ENCODE results near the gene ANP32A.

The ANP32A gene

DNA sequence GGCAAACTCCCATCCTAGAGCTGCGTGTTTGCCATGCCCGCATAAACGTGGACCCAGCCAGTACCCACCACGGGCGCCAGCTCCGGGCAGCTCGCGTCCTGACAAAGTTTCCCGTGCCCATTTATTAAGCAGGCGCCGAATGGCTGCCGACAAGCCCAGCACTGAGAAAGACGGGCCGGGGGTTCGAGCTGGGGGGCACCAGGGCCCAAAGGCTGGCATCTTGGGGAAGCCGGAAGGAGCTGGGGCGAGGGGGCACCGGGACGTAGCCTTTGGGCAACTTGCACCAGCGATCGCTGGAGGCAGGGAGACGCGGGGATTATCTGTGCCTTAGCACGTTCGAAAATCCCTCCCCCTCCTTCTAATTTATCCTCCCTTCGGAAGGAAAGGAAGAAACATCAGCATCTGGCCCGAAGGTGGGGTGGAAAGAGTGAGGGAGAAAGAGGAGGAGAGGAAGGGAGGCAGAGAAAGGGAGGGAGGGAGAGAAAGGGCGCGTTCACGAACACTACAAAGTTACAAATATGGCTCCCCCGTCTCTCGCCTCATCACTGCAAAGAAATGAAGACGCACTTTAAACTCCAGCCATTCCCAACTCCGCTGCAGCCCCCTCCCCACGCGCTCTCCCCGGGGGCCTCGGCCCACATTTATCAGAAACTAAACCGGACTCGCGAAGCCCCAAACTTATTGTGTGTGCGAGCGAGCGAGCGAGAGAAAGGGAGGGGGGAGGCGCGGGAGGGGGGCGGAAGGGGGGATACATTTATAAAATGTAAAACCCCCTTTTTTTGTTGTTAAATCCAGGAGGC is 1.0 kb downstream of the ANP32A start:
- peak; percentile 11 for DNase-seq (ENCODE audit: low read depth)

DNA sequence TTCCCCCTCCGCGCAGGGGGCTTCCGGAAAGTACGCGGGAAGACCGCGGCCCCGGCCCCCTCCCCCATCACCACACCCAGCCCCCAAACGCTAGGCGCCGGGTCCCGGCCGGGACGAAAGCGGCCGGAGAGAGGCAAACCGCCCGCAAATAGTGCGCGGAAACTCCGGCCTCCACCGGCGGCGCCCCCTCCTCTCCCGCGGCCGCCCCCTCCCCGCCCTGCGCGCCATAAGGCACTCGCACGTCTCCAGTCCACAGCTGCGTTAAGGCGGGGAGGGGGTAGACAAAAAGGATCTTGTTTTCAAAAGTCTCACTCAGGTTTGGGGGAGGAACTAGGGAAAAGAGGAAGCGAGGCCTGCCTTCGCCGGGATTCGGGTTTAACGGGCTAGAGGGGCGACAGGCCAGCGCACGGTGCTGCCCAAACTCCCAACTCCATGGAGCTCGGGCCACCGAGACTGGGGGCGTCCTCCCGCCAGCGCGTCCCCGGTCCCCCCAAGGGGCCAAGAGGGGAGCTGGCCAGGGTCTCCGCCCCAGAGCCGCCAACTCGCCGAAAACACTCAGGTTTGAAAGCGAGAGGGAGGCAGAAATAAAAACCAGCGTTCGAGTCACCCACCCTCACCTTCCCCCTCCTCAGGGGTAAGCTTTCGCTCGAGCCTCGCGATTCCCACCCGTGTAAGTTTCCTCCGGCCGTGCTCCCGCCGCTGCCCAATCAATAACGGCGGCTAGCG is 1.8 kb downstream of the ANP32A start:
- peak; percentile 16 for DNase-seq (ENCODE audit: low read depth)

DNA sequence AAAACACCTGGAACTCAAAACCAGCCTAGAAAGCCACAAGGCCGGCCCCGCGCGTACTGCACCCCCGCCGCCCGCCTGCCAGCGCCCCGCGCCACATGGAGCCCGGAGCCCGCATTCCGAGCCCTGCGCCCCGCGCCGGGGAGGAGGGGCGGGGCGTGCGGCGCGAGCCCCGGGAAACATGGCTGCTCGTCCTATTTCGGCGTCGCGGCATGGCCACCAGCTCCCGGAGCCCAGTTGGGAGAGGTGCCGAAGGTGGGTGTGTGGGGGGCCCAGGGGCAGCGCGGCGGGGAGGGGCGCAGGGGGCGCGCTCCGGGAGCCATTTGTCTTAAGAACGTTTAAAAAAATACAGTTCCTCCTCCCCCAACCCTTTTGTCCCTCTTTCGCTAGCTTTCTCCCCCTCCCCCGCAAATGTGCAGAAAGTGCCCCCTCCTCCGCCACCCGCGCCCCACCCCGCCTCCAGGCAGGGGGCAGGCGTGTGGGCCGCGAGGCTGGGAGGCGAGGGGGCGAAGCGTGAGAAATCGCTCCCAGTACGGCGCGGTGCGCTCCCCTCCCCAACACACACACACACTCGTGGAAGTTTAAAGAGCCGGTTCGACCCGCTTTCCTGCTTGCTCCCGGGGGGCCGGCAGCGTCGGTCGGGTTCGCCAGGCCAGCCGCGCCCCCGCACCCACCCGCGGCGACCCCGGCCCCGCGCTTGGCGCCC is 2.5 kb downstream of the ANP32A start:
- DNase-seq (ENCODE audit: low read depth), result peak; percentile 59

DNA sequence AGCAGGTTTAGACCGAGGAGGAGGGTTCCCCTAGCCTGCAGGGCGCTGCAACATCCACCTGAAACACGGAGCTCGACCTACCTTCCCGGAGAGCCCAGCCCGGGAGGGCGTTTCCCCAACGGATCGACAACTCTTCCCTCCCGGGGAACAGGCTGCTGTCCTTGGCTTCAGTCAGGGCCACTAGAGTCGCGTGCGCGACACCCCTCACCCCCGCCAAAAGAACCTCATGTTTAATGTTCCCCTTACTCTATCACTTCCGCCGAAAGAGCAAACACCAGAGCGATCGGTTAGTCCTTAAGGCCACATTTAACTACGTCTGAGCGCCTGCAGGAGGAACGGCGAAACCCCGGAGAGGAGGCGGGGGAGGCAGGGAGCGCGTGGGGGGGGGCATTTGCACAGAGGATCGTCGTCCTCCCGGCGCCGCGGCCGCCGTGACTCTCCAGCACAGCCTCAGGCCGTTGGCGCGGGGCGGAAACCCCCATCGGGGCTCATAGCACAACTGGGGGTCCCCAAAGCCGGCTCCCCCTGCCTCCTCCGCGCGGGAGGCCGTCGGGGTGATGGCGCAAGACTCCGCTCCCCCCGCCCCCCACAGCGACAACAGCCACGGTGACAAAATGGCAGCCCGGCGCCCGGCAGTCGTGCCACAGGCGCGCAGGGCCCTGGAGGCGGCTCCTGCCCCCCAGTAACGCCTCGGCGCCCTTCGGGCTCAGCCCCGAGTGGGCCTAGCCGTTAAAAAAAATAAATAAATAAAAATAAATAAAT is 3.2 kb downstream of the ANP32A start:
- peak; percentile 64 for DNase-seq (ENCODE audit: low read depth)

DNA sequence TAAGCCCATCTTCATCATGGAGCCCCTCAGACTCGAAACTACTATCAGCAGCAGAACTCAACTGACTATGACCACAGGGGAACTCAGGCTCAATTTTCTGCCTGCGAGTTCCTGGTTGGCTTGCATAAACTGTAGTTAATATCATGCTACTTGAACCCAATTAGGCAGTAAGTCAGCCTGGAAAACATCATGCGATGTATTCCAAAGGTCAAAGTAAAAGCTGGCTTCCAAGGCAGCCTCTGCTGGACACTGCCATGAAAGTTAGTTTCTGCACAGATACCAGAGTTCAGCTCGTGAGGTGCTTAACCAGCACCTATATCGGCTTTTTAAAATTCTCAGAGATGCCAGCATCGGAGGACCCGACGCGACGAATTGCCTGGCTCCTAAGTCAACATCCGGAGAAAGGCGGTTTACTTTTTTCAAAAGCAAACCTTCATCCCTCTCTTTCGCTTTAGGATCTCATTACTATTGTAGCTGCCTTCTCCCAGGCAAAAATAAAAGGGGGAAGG is 3.8 kb downstream of the ANP32A start:
- no peak for DNase-seq (ENCODE audit: low read depth)

DNA sequence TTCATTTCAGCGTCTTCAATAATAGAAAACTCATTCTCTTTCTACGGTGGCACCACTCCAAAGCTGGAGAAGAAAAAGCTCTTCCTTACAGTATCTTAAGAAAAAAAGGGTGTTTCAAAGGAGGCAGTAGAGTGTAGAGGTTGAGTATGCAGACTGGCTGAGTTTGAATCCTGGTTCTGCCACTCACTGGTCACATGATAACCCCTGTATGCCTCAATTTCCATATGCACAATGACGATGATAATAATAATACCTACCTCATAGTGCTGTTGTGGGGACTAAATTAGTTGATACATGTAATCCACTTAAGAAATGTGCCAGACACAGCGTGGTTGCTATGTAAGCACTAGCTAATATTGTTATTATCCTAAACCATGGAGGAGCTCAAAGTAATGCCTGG is 4.5 kb downstream of the ANP32A start:
- DNase-seq (ENCODE audit: low read depth), result no peak

DNA sequence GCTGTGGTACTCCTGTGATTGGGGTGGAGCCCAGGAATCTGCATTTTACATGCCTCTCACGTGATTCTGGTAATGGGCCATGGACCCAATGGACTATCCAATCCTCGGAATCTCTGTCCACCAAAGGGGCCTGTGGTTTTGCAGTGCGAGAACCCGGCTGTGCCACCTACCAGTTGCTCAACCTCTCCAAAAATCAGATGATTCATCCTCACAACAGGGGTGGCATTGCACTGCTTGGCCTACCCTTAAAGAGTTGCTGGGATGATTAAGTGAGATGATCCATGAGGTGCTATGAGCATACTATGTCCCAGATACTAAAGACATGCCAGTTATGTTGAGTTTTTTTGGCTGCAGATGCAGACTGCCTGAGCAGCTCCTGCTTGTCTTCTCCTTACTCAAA is 5.1 kb downstream of the ANP32A start:
- DNase-seq (ENCODE audit: low read depth), result no peak

DNA sequence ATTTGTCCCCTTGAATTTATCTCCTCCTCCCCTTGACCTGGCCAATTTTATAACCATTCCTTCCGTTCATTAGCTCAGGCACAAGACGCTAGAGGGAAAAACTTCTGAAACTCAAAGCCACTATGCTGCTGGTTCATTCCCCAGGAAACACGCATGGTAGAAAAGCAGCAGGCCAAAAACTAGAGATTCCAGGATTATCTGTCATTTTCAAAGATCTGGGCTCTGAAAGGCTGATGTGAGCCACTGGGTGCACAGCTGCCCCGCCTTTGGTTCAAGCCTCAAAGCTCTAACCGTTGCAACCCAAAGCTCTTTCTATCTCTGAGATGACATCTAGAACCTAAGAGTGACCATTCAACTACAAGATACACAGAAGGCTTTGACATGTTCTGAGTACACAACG is 6.1 kb downstream of the ANP32A start:
- no peak for DNase-seq (ENCODE audit: low read depth)

DNA sequence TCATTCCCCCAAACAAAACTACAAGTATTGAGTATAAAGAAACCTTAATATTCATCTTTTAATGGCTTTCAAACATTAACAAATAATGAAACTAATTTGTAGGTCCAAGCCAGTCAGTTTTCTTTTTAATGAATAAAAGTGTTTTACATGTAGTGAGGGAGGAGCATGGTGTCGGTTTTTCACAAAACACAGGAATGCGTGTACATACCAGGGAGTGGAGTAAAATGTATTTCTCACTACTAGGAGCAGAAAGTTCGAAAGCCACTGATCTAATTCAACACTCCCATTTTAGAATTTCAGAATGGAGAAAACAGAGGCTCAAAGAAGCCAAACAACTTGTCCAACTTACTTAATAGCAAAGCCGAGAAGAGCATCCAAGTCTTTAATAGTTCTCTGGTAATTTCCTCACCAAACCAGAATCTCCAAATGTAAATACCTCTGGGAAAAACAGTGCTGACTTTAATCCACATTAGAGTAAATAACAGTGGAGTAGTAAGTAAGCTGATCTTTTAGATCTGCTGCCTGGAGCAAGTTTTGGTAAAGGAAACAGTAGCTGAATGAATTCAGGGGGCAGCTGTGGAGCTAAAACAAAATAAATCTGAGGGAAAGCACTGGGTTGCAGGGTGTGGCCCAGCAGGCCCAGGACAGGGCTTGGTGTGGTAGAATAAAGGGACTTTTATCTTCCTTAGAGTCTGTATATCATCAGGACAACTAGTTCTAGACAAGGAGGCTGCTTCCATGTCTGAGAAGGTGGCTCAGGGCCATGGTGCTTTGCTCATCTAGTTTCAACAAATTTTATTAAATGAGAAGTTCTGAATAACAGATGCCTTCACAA is 7.9 kb downstream of the ANP32A start:
- no peak for DNase-seq (ENCODE audit: low read depth)

DNA sequence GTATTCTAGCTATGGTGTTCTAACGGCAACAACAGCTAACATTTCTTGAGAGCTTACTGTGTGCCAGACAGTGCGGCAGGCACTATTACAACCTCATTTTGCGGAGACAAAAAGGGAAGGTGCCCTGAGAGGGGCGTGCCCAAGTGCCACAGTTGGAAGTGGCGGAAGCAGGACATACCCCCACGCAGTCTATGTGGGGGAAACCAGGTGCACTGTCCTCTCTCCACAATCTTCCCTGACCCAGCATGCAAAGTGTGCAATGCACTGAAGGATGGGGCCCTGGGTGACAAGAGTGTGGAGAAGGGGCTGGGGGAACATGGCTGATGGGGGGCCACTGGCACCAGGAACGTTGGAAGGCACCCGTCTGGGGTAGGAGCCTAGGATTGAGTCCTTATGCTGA is 8.6 kb downstream of the ANP32A start:
- DNase-seq (ENCODE audit: low read depth), result no peak

DNA sequence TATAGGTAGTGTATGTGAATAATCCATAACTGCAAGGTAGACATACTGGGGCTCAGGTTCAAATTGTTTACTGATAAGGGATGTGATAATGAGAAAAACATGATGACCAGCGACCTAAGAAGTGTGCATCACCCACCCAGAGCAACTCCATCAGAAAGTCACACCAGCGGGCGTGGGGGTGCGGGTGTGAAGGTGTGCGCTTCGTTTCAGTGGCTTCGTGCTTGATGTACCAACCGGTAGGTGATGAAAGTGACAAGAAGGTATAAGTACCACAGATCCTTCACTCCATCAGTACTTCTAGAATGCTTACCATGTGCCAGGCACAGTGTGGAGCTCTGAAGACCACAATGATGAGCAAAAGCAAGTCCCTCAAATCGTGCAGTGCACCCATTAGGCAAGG is 11.2 kb downstream of the ANP32A start:
- no peak for DNase-seq (ENCODE audit: low read depth)

DNA sequence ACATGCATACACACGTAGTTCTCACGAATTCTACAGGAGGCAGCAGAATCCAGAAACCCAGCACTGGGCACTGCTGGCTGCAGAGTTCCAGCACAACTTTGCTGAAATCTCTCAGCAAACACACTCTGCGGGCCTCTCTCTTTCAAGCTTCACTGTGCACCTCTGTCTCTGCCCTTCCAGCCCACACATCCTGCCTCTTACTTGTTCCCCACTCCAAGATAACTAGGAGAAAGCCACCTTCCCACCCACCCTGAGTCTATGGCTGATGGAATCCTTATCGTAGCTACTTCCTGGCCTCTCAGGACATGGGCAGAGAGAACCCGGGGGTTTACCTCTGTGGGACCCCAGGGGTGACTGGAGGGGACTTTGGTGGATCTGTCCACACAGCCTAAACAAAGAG is 11.9 kb downstream of the ANP32A start:
- DNase-seq (ENCODE audit: low read depth), result no peak

DNA sequence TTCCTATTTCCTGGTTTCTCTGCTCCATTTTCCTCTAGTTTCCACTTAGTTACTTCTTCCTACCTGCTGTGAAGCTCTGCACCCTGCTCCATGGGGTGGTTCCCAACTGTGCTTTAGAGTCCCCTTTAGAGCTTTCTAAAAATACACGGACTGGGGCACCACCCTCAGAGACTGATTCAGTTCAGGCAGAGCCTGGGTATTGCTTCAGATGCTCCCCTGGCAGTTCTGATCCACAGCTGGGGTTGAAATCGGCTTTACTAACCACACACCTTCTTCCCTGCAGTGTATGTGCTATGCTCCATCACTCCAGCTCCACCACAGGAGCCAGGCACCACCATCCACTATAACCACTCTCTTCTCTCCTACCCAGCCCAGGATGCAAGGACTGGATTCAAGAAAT is 12.6 kb downstream of the ANP32A start:
- DNase-seq (ENCODE audit: low read depth), result no peak

DNA sequence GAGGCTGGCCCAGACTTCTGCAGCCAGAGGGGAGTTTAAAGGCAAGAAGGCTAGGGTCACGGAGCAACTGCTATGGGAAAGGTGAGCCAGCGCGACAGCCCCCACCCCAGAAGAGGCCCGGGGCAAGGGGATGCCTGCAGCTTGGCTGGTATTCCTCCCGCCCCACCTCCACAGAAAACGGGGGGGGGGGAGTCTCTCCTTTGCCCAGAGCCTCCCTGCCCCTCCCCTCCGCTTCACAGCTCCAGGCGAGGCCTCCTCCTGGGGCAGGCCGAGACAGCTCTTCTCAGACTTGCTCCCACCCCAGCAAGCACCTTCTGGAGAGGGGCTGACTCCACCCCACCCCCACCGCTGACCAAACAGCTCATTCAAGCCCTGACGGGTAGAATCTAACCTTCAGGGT is 13.4 kb downstream of the ANP32A start:
- DNase-seq (ENCODE audit: low read depth), result no peak

DNA sequence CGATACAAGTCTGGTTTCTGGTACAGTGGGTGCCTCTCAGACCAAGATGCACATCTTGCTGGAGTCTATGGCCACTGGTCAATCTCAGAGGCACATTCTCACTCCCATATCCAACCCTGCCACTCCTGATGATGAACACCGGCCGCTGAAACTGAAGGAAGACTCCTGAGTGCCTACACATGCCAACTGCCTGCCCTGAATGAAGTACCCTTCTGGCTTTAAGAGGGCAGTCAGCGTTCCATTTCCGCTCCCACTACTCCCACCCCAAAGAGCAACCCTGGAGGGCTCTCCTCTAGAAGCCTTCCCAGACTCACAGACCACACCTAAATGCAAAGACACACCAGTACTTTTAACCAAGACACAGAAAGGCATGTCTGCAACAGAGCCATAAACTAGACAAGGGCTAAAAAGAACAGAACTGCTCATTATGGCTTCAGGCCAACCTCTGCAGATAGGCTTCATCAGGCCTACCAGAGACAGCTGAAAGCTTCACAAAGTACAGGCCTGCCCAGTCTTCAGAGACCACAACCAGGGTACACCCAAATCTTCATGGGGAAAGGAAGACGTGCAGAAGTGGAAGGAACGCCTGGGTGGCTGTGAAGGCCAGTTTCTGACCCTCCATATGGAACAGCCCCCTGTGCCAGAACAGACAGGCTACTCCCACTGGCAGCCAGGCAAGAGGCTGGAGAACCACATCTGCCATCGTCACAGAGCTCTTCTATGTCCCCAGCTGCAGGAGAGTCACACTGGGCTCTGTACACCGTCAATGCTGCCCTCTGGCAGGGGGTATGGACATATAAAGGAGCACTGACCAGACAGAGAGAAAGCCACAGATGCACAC is 14.3 kb downstream of the ANP32A start:
- DNase-seq (ENCODE audit: low read depth), result no peak

DNA sequence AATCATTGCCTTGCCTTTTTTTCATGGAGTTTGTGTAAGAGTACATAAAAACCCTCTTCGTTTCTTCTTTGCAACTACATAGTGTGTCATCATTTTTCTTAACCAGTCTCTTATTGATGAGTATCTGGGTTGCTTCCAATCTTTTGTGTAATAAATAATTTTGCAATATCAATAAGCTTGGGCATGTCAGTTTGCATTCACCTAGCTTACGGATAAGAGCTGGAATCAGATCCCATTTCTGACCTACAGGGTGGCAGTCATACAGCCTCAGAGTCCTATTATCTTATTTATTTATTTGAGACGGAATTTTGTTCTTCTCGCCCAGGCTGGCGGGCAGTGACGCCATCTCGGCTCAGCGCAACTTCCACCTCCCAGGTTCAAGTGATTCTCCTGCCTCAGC is 18.3 kb downstream of the ANP32A start:
- DNase-seq (ENCODE audit: low read depth), result no peak

DNA sequence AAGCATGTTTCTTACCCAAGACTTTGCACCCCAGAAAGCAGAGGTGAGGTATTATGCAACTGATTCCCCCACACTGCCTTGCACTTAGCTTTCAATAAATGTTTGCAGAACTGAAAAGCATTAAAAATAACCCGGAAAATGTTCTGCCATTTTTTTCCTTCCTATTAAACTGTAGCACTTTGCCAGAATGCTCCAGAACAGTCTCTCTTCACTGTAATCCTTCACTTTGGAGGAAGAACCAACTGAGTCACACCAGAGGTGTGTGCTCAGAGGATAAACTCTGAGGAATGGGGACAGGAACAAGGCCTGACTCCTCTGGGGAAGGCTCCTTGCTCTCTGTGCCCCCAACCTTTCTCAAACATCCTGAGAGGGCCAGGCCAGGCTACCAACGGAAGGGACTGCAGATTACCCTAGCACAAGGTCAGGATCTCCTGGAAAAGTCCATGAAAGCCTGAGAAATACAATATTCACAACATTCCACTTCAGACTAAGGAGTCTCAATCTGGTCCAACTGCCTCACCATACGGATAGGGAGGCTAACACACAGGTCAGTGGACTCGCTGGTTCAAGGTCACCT is 19.0 kb downstream of the ANP32A start:
- no peak for DNase-seq (ENCODE audit: low read depth)

DNA sequence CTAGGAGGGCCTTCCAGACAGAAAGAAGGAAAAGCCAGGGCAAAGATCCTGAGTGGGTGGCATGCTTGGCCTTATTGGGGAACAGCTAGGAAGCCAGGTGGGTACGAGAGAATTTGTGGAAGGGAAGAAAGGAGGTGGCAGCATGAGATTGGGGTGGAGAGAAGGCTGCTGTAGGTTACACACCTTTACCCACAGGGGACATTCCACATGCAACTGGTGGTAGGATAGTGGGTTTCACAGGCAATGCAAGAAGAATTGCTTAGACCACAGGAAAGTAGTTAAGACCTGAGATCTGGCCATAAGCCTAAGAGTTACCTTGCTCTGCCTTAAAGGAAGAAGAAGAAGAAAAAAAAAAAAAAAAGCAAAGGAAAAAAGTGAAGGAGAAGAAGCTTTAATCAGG is 19.8 kb downstream of the ANP32A start:
- DNase-seq (ENCODE audit: low read depth), result no peak

DNA sequence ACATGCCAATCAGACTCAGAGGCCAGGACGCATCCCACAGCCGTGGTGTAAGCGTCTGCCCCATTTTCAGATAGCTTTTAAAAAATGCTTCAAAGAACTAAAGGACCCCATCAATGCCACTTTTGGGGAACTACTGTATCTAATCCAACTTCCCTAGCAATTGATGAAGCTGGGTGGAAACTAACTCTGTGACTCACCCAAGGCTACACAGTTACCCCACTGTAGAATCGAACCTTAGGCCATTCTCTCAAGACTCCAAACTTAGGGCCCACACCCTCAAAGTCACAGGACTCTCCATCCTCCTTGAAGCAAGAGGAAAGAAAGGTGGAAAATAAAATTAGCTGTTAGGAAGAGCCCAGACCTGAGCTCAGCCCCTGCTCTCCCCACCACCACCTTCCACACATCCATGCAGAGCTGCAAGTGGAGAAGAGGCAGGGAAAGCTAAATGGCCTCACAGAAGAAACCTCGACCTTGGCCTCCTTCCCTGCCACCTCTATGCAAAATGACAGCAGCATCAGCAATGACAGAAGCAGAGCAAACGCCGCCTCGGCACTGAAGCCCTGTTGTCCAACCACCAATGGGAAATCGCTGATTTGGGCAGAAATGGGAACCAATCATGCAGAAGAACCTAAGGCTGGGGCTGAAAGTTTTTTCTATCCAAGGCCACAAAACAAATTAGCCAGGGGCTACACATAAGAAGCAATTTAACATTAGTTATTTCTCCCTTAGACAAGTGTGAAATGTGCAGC is 22.2 kb downstream of the ANP32A start:
- no peak for DNase-seq (ENCODE audit: low read depth)

Data from activated T-helper 9 cell treated with anti-CD3 and anti-CD28 coated beads, Interleukin-2, amount 50 U/mL, for 16 hours (primary cell).